HEK293 (cell line): ENCODE results near the gene RPL31.

Experiments used
- KLF7 ChIP-seq: fragments of 450-650 bp; formaldehyde crosslinking; IDR thresholded peaks from 2 replicates; pipeline ENCODE4 v1.5.1; 2016; ENCODE audit warnings: missing biosample characterization, missing genetic modification characterization, borderline replicate concordance
- YY1 ChIP-seq: fragments of 450-650 bp; formaldehyde crosslinking; IDR thresholded peaks from 2 replicates; pipeline ENCODE4 v1.5.1; 2018; ENCODE audit warnings: missing biosample characterization, missing genetic modification characterization
- ZBTB21 ChIP-seq: fragments of 450-650 bp; formaldehyde crosslinking; IDR thresholded peaks from 2 replicates; pipeline ENCODE4 v1.5.1; 2017; ENCODE audit warnings: missing biosample characterization, missing genetic modification characterization
- ZNF114 ChIP-seq: fragments of 450-650 bp; formaldehyde crosslinking; IDR thresholded peaks from 2 replicates; pipeline ENCODE4 v1.5.0; 2017; ENCODE audit warnings: missing biosample characterization, missing genetic modification characterization
- ZNF202 ChIP-seq: fragments of 450-650 bp; formaldehyde crosslinking; IDR thresholded peaks from 2 replicates; pipeline ENCODE4 v1.5.1; 2016; ENCODE audit warnings: missing biosample characterization, missing genetic modification characterization, borderline replicate concordance
- ZNF530 ChIP-seq: fragments of 450-650 bp; formaldehyde crosslinking; IDR thresholded peaks from 2 replicates; pipeline ENCODE4 v1.5.1; 2016; ENCODE audit warnings: low read depth, missing biosample characterization, missing genetic modification characterization
- ZNF549 ChIP-seq: fragments of 450-650 bp; IDR thresholded peaks from 2 replicates; pipeline ENCODE4 v1.5.1; 2018; ENCODE audit warnings: missing biosample characterization, missing genetic modification characterization, mild to moderate bottlenecking, inconsistent platforms, moderate library complexity
- ZNF560 ChIP-seq: fragments of 450-650 bp; formaldehyde crosslinking; IDR thresholded peaks from 2 replicates; pipeline ENCODE4 v1.5.1; 2017; ENCODE audit warnings: missing biosample characterization, missing genetic modification characterization, borderline replicate concordance
- ZSCAN16 ChIP-seq: fragments of 450-650 bp; formaldehyde crosslinking; IDR thresholded peaks from 2 replicates; pipeline ENCODE4 v1.5.1; 2016; ENCODE audit warnings: missing biosample characterization, missing genetic modification characterization
- TF ChIP-seq, protein P1 (sequence below): fragments of 450-650 bp; formaldehyde crosslinking; IDR thresholded peaks from 2 replicates; pipeline ENCODE4 v1.5.1; 2016; ENCODE audit warnings: missing biosample characterization, missing genetic modification characterization
- TF ChIP-seq, protein P2 (sequence below): fragments of 450-650 bp; formaldehyde crosslinking; IDR thresholded peaks from 2 replicates; pipeline ENCODE4 v1.5.1; 2016; ENCODE audit warnings: missing biosample characterization, missing genetic modification characterization
- TF ChIP-seq, protein P3 (sequence below): fragments of 450-650 bp; formaldehyde crosslinking; IDR thresholded peaks from 2 replicates; pipeline ENCODE4 v1.5.1; 2016; ENCODE audit warnings: missing biosample characterization, missing genetic modification characterization, low read depth

DNA sequence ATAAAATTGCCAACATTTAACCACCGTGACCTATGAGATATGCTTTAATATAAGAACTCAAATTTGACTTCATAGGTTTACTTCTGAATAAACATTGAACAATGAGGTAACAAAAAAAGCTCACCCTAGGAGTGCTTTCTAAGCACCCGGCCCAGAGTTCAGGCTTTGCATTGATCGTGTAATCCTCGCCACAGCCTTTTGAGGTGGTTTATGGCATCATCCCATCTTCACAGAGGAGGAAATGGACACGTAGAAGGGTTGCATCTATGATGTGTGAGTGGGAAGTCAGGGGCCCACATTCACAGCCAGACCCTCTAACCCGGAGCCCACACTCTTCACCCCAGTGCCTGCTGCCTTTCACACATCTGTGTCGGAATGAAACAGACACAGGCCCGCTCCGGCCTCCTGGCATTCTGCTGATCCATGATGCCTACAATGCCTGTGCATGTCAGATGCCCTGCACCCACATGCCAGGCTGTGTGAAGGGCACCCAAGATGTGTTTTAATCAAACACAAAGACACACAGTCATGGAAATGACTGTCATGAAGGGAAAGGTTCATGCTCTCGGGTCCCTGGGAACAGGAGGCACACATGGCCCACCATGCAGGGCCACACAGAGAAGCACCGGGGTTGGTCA lies 48.6 kb upstream of the RPL31 start:
- TF ChIP-seq ZNF560 (tag by site-specific recombination) (no peak), ZBTB21 (tag by site-specific recombination) (no peak), ZNF202 (tag by site-specific recombination) (no peak), ZNF530 (tag by site-specific recombination) (no peak), KLF7 (no peak), YY1 (tag by site-specific recombination) (no peak), ZNF114 (tag by site-specific recombination) (no peak), ZSCAN16 (tag by site-specific recombination) (no peak), ZNF549 (tag by site-specific recombination) (no peak)
- TF ChIP-seq, protein P1, sequence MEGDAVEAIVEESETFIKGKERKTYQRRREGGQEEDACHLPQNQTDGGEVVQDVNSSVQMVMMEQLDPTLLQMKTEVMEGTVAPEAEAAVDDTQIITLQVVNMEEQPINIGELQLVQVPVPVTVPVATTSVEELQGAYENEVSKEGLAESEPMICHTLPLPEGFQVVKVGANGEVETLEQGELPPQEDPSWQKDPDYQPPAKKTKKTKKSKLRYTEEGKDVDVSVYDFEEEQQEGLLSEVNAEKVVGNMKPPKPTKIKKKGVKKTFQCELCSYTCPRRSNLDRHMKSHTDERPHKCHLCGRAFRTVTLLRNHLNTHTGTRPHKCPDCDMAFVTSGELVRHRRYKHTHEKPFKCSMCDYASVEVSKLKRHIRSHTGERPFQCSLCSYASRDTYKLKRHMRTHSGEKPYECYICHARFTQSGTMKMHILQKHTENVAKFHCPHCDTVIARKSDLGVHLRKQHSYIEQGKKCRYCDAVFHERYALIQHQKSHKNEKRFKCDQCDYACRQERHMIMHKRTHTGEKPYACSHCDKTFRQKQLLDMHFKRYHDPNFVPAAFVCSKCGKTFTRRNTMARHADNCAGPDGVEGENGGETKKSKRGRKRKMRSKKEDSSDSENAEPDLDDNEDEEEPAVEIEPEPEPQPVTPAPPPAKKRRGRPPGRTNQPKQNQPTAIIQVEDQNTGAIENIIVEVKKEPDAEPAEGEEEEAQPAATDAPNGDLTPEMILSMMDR (tag by site-specific recombination) = no peak
- TF ChIP-seq, protein P2, sequence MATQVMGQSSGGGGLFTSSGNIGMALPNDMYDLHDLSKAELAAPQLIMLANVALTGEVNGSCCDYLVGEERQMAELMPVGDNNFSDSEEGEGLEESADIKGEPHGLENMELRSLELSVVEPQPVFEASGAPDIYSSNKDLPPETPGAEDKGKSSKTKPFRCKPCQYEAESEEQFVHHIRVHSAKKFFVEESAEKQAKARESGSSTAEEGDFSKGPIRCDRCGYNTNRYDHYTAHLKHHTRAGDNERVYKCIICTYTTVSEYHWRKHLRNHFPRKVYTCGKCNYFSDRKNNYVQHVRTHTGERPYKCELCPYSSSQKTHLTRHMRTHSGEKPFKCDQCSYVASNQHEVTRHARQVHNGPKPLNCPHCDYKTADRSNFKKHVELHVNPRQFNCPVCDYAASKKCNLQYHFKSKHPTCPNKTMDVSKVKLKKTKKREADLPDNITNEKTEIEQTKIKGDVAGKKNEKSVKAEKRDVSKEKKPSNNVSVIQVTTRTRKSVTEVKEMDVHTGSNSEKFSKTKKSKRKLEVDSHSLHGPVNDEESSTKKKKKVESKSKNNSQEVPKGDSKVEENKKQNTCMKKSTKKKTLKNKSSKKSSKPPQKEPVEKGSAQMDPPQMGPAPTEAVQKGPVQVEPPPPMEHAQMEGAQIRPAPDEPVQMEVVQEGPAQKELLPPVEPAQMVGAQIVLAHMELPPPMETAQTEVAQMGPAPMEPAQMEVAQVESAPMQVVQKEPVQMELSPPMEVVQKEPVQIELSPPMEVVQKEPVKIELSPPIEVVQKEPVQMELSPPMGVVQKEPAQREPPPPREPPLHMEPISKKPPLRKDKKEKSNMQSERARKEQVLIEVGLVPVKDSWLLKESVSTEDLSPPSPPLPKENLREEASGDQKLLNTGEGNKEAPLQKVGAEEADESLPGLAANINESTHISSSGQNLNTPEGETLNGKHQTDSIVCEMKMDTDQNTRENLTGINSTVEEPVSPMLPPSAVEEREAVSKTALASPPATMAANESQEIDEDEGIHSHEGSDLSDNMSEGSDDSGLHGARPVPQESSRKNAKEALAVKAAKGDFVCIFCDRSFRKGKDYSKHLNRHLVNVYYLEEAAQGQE = no peak
- TF ChIP-seq, protein P3, sequence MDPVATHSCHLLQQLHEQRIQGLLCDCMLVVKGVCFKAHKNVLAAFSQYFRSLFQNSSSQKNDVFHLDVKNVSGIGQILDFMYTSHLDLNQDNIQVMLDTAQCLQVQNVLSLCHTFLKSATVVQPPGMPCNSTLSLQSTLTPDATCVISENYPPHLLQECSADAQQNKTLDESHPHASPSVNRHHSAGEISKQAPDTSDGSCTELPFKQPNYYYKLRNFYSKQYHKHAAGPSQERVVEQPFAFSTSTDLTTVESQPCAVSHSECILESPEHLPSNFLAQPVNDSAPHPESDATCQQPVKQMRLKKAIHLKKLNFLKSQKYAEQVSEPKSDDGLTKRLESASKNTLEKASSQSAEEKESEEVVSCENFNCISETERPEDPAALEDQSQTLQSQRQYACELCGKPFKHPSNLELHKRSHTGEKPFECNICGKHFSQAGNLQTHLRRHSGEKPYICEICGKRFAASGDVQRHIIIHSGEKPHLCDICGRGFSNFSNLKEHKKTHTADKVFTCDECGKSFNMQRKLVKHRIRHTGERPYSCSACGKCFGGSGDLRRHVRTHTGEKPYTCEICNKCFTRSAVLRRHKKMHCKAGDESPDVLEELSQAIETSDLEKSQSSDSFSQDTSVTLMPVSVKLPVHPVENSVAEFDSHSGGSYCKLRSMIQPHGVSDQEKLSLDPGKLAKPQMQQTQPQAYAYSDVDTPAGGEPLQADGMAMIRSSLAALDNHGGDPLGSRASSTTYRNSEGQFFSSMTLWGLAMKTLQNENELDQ (tag by site-specific recombination) = no peak
